Right atrium auricular region (tissue), 2 donors: ENCODE data around the gene VWC2L. TPM values are rescaled to one million over a fixed set of nuclear protein-coding genes. Genes with fewer than 3 reads are reported as not detected.

Experiments used
- DNase-seq: peaks from one replicate; pipeline ENCODE4 v3.0.0-alpha.2; 2019; ENCODE audit warnings: low spot score
- H3K27ac ChIP-seq, 2 donors: fragments of 200-600 bp; sonication (generic); 1 replicate in 1 of 2; 2 replicates in 1 of 2; pipeline ENCODE4 v1.5.1; 2016 to 2019
- H3K27me3 ChIP-seq, 2 donors: fragments of 200-600 bp; sonication (generic); one replicate each; pipeline versions ENCODE4 v1.5.1 to v1.6.0; 2017 to 2019
- H3K36me3 ChIP-seq: fragments of 200-600 bp; sonication (generic); one replicate; pipeline ENCODE4 v1.5.1; 2016
- H3K4me1 ChIP-seq, 2 donors: fragments of 200-600 bp; sonication (generic); one replicate each; pipeline versions ENCODE4 v1.5.1 to v1.6.0; 2017 to 2019
- H3K4me3 ChIP-seq, 2 donors: fragments of 200-600 bp; sonication (generic); 1 replicate in 1 of 2; 2 replicates in 1 of 2; pipeline ENCODE4 v1.5.1; 2017 to 2019; ENCODE audit warnings: mild to moderate bottlenecking in 1 of 2, moderate library complexity in 1 of 2
- H3K9me3 ChIP-seq, 2 donors: fragments of 200-600 bp; sonication (generic); one replicate each; pipeline ENCODE4 v1.5.1; 2019
- CTCF ChIP-seq, 2 donors: fragments of 200-600 bp; sonication (generic); IDR thresholded peaks; one replicate each; pipeline ENCODE4 v1.5.1; 2019; ENCODE audit warnings: antibody characterized with exemption in 2 of 2
- total RNA-seq, 2 donors: library from RNA; depleted of rRNA; stranded (reverse); fragments of >200 nt; gene quantifications; one replicate each; pipeline ENCODE4 v1.1.0, GENCODE V29; 2016

Gene VWC2L
- total RNA-seq, 2 donors from 2014 or later = not detected

- Histone ChIP-seq H3K27ac (no peak overlapping the region), H3K4me3 (no peak overlapping the region), H3K9me3 (no peaks in the 10 kb centered on the region), H3K27me3 (no peaks in the 10 kb centered on the region), H3K36me3 (no peaks in the 10 kb centered on the region), H3K4me1 (no peaks in the 10 kb centered on the region)
- no peak for DNase-seq
- no peak for TF ChIP-seq CTCF (IDR thresholded peaks at IDR 0.05)
Observed at GRCh38 chr2:214566457-214566856, 155.6 kb downstream of the VWC2L start.

- DNase-seq = no peak
- H3K36me3 ChIP-seq = no peaks in the 10 kb centered on the region
- H3K9me3 ChIP-seq = no peaks in the 10 kb centered on the region
- no peaks in the 10 kb centered on the region for H3K4me1 ChIP-seq
- no peak overlapping the region for H3K27ac ChIP-seq
- no peak for TF ChIP-seq CTCF (IDR thresholded peaks at IDR 0.05)
- H3K4me3 ChIP-seq = no peak overlapping the region
- H3K27me3 ChIP-seq = no peaks in the 10 kb centered on the region
Observed at GRCh38 chr2:214569419-214570035, 158.7 kb downstream of the VWC2L start.

DNA sequence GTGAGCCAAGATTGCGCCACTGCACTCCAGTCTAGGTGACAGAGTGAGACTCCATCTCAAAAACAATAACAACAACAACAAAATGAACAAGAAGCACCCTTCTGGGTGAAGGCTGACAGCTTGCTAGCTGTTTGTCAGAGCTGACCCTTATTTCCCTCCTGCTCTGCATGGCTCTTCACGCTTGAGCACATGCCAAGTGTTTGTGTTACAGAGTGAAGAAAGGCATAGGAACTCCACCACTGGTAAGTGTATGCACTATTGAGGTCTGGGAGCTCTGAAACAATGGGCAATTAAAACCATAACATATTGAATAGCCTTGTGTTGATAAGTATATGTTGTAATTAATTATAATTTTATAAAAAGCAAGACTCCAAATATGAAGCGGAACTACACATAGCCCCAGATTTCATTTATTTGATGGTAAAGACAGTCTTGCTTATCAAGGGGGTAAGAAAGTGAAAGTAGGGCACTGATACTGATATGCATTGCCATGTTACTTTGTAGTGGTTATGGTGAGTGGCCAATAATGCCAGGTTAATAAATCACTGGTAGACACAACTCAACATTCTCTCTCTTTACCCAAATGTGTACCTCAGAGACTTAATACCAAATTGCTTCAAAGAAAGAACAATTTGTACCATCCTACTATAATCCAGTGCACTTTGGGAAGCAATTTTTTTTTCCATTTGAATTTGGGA is 163.4 kb downstream of the VWC2L start:
- Histone ChIP-seq H3K36me3 (no peaks in the 10 kb centered on the region), H3K4me3 (no peak overlapping the region), H3K4me1 (no peaks in the 10 kb centered on the region), H3K9me3 (no peaks in the 10 kb centered on the region), H3K27ac (no peak overlapping the region), H3K27me3 (no peaks in the 10 kb centered on the region)
- TF ChIP-seq CTCF (IDR thresholded peaks at IDR 0.05) = no peak
- DNase-seq = no peak

- no peaks in the 10 kb centered on the region for H3K36me3 ChIP-seq
- no peak overlapping the region for H3K4me3 ChIP-seq
- no peak for TF ChIP-seq CTCF (IDR thresholded peaks at IDR 0.05)
- H3K27ac ChIP-seq = no peak overlapping the region
- H3K9me3 ChIP-seq = no peaks in the 10 kb centered on the region
- no peaks in the 10 kb centered on the region for H3K27me3 ChIP-seq
- H3K4me1 ChIP-seq = no peaks in the 10 kb centered on the region
- no peak for DNase-seq
Observed at GRCh38 chr2:214575030-214575429, 164.2 kb downstream of the VWC2L start.

DNA sequence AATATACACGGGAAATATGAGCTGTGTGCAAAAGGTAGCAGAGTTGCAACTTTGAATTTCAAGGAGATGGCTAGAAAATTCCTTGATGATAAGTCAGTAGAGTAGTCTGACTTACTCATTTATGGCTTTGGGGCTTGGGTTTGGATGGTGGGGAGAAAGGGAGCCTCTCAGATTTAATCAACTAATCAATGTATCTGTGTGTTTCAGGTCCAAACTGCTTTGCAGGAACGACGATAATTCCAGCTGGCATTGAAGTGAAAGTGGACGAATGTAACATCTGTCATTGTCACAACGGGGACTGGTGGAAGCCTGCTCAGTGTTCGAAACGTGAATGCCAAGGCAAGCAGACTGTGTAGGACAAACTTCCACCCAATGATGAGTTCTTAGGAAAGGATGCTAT is 164.6 kb downstream of the VWC2L start:
- TF ChIP-seq CTCF (IDR thresholded peaks at IDR 0.05) = no peak
- Histone ChIP-seq H3K4me1 (no peaks in the 10 kb centered on the region), H3K9me3 (no peaks in the 10 kb centered on the region), H3K27me3 (no peaks in the 10 kb centered on the region), H3K4me3 (no peak overlapping the region), H3K27ac (no peak overlapping the region), H3K36me3 (no peaks in the 10 kb centered on the region)
- no peak for DNase-seq
